Spleen (tissue), 11 donors: Measurements from ENCODE around the gene MAST2. TPM values are rescaled to one million over a fixed set of nuclear protein-coding genes. Genes with fewer than 3 reads are reported as not detected.

Experiments
- DNase-seq: peaks from one replicate; pipeline ENCODE4 v3.0.0-alpha.2; 2020
- H3K27ac ChIP-seq, 8 donors: fragments of 200-600 bp; sonication (generic) in 7 of 8; 1 replicate in 4 of 8; 2 replicates in 4 of 8; pipeline versions ENCODE4 v1.5.0 to v1.8.0; 2016 to 2021; ENCODE audit warnings: inconsistent platforms in 4 of 8, mild to moderate bottlenecking in 4 of 8, moderate library complexity in 1 of 8
- H3K27me3 ChIP-seq, 7 donors: fragments of 200-600 bp; sonication (generic) in 6 of 7; replicated peaks in 1 of 7; 1 replicate in 4 of 7; 2 replicates in 3 of 7; pipeline versions ENCODE4 v1.5.0 to v1.8.0; 2016 to 2021; ENCODE audit warnings: inconsistent platforms in 3 of 7, mild to moderate bottlenecking in 1 of 7
- H3K36me3 ChIP-seq, 6 donors: fragments of 200-600 bp; sonication (generic) in 5 of 6; 1 replicate in 4 of 6; 2 replicates in 2 of 6; pipeline versions ENCODE4 v1.5.0 to v1.8.0; 2016 to 2021; ENCODE audit warnings: inconsistent platforms in 2 of 6
- H3K4me1 ChIP-seq, 6 donors: fragments of 200-600 bp; sonication (generic) in 5 of 6; 1 replicate in 3 of 6; 2 replicates in 3 of 6; pipeline versions ENCODE4 v1.5.0 to v1.8.0; 2016 to 2021; ENCODE audit warnings: inconsistent platforms in 3 of 6
- H3K4me3 ChIP-seq, 8 donors: fragments of 200-600 bp; sonication (generic) in 7 of 8; 1 replicate in 4 of 8; 2 replicates in 4 of 8; pipeline versions ENCODE4 v1.5.0 to v1.8.0; 2016 to 2021; ENCODE audit warnings: inconsistent platforms in 4 of 8, mild to moderate bottlenecking in 4 of 8, moderate library complexity in 2 of 8
- H3K9me3 ChIP-seq, 8 donors: fragments of 200-600 bp; sonication (generic) in 7 of 8; 1 replicate in 4 of 8; 2 replicates in 4 of 8; pipeline versions ENCODE4 v1.5.0 to v1.8.0; 2016 to 2021; ENCODE audit warnings: inconsistent platforms in 4 of 8
- CTCF ChIP-seq, 11 experiments: fragments of 200-600 bp in 7 of 11; fragments of 450-650 bp in 4 of 11; sonication (generic) in 4 of 11; IDR thresholded peaks in 8 of 11; conservative IDR thresholded peaks in 3 of 11; 1 replicate in 7 of 11; 2 replicates in 4 of 11; pipeline versions ENCODE4 v1.4.0 to v1.8.0; 2016 to 2021; ENCODE audit warnings: antibody characterized with exemption in 11 of 11, inconsistent platforms in 4 of 11, mild to moderate bottlenecking in 1 of 11
- POLR2A ChIP-seq, 3 donors: fragments of 450-650 bp; IDR thresholded peaks; one replicate each; pipeline ENCODE4 v1.5.1; 2017; ENCODE audit warnings: antibody characterized with exemption in 3 of 3, mild to moderate bottlenecking in 1 of 3
- POLR2AphosphoS5 ChIP-seq, 3 donors: sonication (generic); formaldehyde crosslinking; IDR thresholded peaks; one replicate each; pipeline ENCODE4 v1.5.1; 2017; ENCODE audit warnings: antibody characterized with exemption in 3 of 3
- WGBS, 5 donors: extraction: QIAGEN DNeasy Blood & Tissue Kit in 3 of 5; methylation state at CpG; one replicate each; pipeline versions ENCODE4 v1.1.5 to v1.1.7; 2013 to 2018; 5-methylcytosine and 5-hydroxymethylcytosine counted together
- intact Hi-C: fragments of 100-400 bp; cut with DNase I; formaldehyde crosslinking; loops from one replicate; pipeline ENCODE4 v1.15.0; 2023; ENCODE audit warnings: low total_unique reads
- polyA plus RNA-seq, 3 donors: library from polyadenylated mRNA; stranded (reverse); fragments of 200-250 nt; gene quantifications; one replicate each; pipeline ENCODE4 v1.2.1, GENCODE V29; 2013
- total RNA-seq, 7 donors: library from RNA; depleted of rRNA in 3 of 7; stranded (reverse); fragments of >200 nt in 3 of 7; fragmentation: NEBNext Ultra II Directional in 4 of 7; extraction: Animal tissue kit (Norgen Biotek cat#: 25700) in 4 of 7; gene quantifications; one replicate each; pipeline versions ENCODE4 v1.1.0 to v1.2.1, GENCODE V29; 2016 to 2021
- donor health status: healthy with polysubstance abuse.
- donor health status: DM: no; HTN: no; CAD: no; lungs with moderate emphysema.
- donor health status: DM: no; HTN: no; CAD: no.
- donor health status: Bipolar disorder and iron deficiency.
- donor health status: healthy.
- donor health status: DM: no; HTN: no; CAD: no.
- donor health status: DM: yes; HTN: yes; CAD: no.

Gene MAST2
- total and polyA plus RNA-seq, 10 donors: 3.6 to 19.4 (median 12.9) TPM

GRCh38 chr1:45820788-45821187 lies 17.4 kb downstream of the MAST2 start:
- Histone ChIP-seq H3K27me3 (no peaks in the 10 kb centered on the region), H3K4me1 (peaks cover 0 to 8% (median 0%) of the 10 kb centered on the region in 6 donors), H3K4me3 (no peak overlapping the region), H3K27ac (no peak overlapping the region), H3K36me3 (peaks cover 0 to 15% (median 0%) of the 10 kb centered on the region in 6 donors), H3K9me3 (peaks cover 0 to 14% (median 6%) of the 10 kb centered on the region in 8 donors)
- intact Hi-C loops: no loop called here
- no peak for TF ChIP-seq POLR2AphosphoS5 (IDR thresholded peaks at IDR 0.05)
- no peak for TF ChIP-seq POLR2A (IDR thresholded peaks at IDR 0.05)
- no peak for TF ChIP-seq CTCF (IDR thresholded peaks at IDR 0.05 in 8 of 11, conservative IDR thresholded peaks at IDR 0.05 in 3 of 11)
- DNase-seq: no peak
- 59 to 82% (median 77%) methylated on average over 3 of the region's 3 CpGs for WGBS, 5 donors

GRCh38 chr1:45822644-45823043 lies 19.2 kb downstream of the MAST2 start:
- peaks cover 0 to 8% (median 0%) of the 10 kb centered on the region in 6 donors for H3K4me1 ChIP-seq
- H3K9me3 ChIP-seq: peaks cover 0 to 14% (median 6%) of the 10 kb centered on the region in 8 donors
- intact Hi-C loops: no loop called here
- TF ChIP-seq POLR2AphosphoS5 (IDR thresholded peaks at IDR 0.05) (no peak), POLR2A (IDR thresholded peaks at IDR 0.05) (no peak), CTCF (IDR thresholded peaks at IDR 0.05 in 8 of 11, conservative IDR thresholded peaks at IDR 0.05 in 3 of 11) (no peak)
- H3K36me3 ChIP-seq: peaks cover 0 to 34% (median 0%) of the 10 kb centered on the region in 6 donors
- H3K4me3 ChIP-seq: no peak overlapping the region
- DNase-seq: no peak
- WGBS, 5 donors: 47 to 71% (median 62%) methylated on average over 1 of the region's 1 CpG
- H3K27ac ChIP-seq: no peak overlapping the region
- H3K27me3 ChIP-seq: no peaks in the 10 kb centered on the region

- Histone ChIP-seq H3K27ac (no peak overlapping the region), H3K27me3 (no peaks in the 10 kb centered on the region), H3K4me3 (no peak overlapping the region), H3K4me1 (peaks cover 0 to 8% (median 0%) of the 10 kb centered on the region in 6 donors), H3K36me3 (peaks cover 0 to 47% (median 0%) of the 10 kb centered on the region in 6 donors), H3K9me3 (peaks cover 0 to 10% (median under 1%) of the 10 kb centered on the region in 8 donors)
- TF ChIP-seq POLR2A (IDR thresholded peaks at IDR 0.05): no peak
- no peak for TF ChIP-seq POLR2AphosphoS5 (IDR thresholded peaks at IDR 0.05)
- TF ChIP-seq CTCF (IDR thresholded peaks at IDR 0.05 in 8 of 11, conservative IDR thresholded peaks at IDR 0.05 in 3 of 11): no peak
- no peak for DNase-seq
- intact Hi-C loops: no loop called here
- 95 to 100% (median 98%) methylated on average over 2 of the region's 2 CpGs for WGBS, 5 donors
Observed at GRCh38 chr1:45824607-45825006, 21.2 kb downstream of the MAST2 start.

GRCh38 chr1:45827256-45827655 lies 23.8 kb downstream of the MAST2 start:
- Histone ChIP-seq H3K36me3 (peaks cover 0 to 73% (median 2%) of the 10 kb centered on the region in 6 donors), H3K4me3 (no peak overlapping the region), H3K9me3 (no peaks in the 10 kb centered on the region), H3K4me1 (no peaks in the 10 kb centered on the region), H3K27me3 (no peaks in the 10 kb centered on the region), H3K27ac (no peak overlapping the region)
- DNase-seq: no peak
- intact Hi-C loops: no loop called here
- TF ChIP-seq POLR2A (IDR thresholded peaks at IDR 0.05) (no peak), CTCF (IDR thresholded peaks at IDR 0.05 in 8 of 11, conservative IDR thresholded peaks at IDR 0.05 in 3 of 11) (no peak), POLR2AphosphoS5 (IDR thresholded peaks at IDR 0.05) (no peak)
- 95 to 98% (median 97%) methylated on average over 2 of the region's 2 CpGs for WGBS, 5 donors
